Gastroesophageal sphincter (tissue), 4 donors: Measurements from ENCODE around the gene GATA6. TPM values are rescaled to one million over a fixed set of nuclear protein-coding genes. Genes with fewer than 3 reads are reported as not detected.
"Not testable (repeated sequence)": the region's sequence is repeated elsewhere in the genome, so short reads cannot be mapped to it uniquely, and the experiment has no call there.

Experiments used
- ATAC-seq: fragments of 150-250 bp; one replicate; pipeline ENCODE4 v1.9.1; 2016; ENCODE audit warnings: mild to moderate bottlenecking, moderate library complexity
- H3K27ac ChIP-seq, 4 donors: fragments of 200-600 bp; sonication (generic) in 3 of 4; 1 replicate in 3 of 4; 2 replicates in 1 of 4; pipeline ENCODE4 v1.5.1; 2016 to 2019
- H3K27me3 ChIP-seq: fragments of 200-600 bp; sonication (generic); one replicate; pipeline ENCODE4 v1.5.1; 2019
- H3K36me3 ChIP-seq, 2 donors: fragments of 200-600 bp; sonication (generic); one replicate each; pipeline ENCODE4 v1.5.1; 2019; ENCODE audit warnings: control low read depth in 1 of 2
- H3K4me1 ChIP-seq, 3 donors: fragments of 200-600 bp; sonication (generic); 1 replicate in 2 of 3; 2 replicates in 1 of 3; pipeline ENCODE4 v1.5.1; 2016 to 2019; ENCODE audit warnings: control low read depth in 2 of 3
- H3K4me3 ChIP-seq, 2 donors: fragments of 200-600 bp; sonication (generic); one replicate each; pipeline ENCODE4 v1.5.1; 2019; ENCODE audit warnings: mild to moderate bottlenecking in 1 of 2, moderate library complexity in 1 of 2
- H3K9me3 ChIP-seq, 3 donors: fragments of 200-600 bp; sonication (generic); one replicate each; pipeline ENCODE4 v1.5.1; 2017 to 2019; ENCODE audit warnings: control low read depth in 2 of 3
- EP300 ChIP-seq: sonication (generic); formaldehyde crosslinking; IDR thresholded peaks from one replicate; pipeline ENCODE4 v1.6.1; 2017; ENCODE audit warnings: antibody characterized with exemption, mild to moderate bottlenecking
- POLR2A ChIP-seq, 2 donors: fragments of 450-650 bp; IDR thresholded peaks; one replicate each; pipeline ENCODE4 v1.6.1; 2017; ENCODE audit warnings: antibody characterized with exemption in 2 of 2, mild to moderate bottlenecking in 2 of 2, moderate library complexity in 1 of 2
- POLR2AphosphoS5 ChIP-seq: sonication (generic); formaldehyde crosslinking; IDR thresholded peaks from one replicate; pipeline ENCODE4 v1.6.1; 2017; ENCODE audit warnings: antibody characterized with exemption
- WGBS, 2 donors: methylation state at CpG; one replicate each; pipeline ENCODE4 v1.1.5; 2018; ENCODE audit warnings: low coverage in 1 of 2; 5-methylcytosine and 5-hydroxymethylcytosine counted together
- total RNA-seq, 4 donors: library from RNA; depleted of rRNA; stranded (reverse); fragments of >200 nt; gene quantifications; one replicate each; pipeline ENCODE4 v1.1.0, GENCODE V29; 2016
- TF ChIP-seq, protein P1 (sequence below), 4 experiments: fragments of 200-600 bp in 2 of 4; fragments of 450-650 bp in 2 of 4; sonication (generic) in 1 of 4; IDR thresholded peaks; one replicate each; pipeline ENCODE4 v1.5.1; 2017 to 2019; ENCODE audit warnings: antibody characterized with exemption in 4 of 4, mild to moderate bottlenecking in 2 of 4, moderate library complexity in 2 of 4

The GATA6 gene
- total RNA-seq, 4 donors from 2014 or later: 7.5 to 12.4 (median 9.5) TPM

- 90 to 95% methylated on average over 2 to 11 of the region's 11 CpGs for WGBS, 2 donors
- Histone ChIP-seq H3K27me3 (peaks cover 3% of the 10 kb centered on the region), H3K27ac (peak overlapping the region in 1 of 4 donors; percentile 77), H3K9me3 (no peaks in the 10 kb centered on the region), H3K4me1 (peaks cover 0 to 34% (median 0%) of the 10 kb centered on the region in 3 donors), H3K4me3 (no peak overlapping the region), H3K36me3 (peaks cover 0 to 3% of the 10 kb centered on the region in 2 donors)
- TF ChIP-seq POLR2A (IDR thresholded peaks at IDR 0.05) (no peak), EP300 (no peak), POLR2AphosphoS5 (no peak)
- TF ChIP-seq, protein P1, sequence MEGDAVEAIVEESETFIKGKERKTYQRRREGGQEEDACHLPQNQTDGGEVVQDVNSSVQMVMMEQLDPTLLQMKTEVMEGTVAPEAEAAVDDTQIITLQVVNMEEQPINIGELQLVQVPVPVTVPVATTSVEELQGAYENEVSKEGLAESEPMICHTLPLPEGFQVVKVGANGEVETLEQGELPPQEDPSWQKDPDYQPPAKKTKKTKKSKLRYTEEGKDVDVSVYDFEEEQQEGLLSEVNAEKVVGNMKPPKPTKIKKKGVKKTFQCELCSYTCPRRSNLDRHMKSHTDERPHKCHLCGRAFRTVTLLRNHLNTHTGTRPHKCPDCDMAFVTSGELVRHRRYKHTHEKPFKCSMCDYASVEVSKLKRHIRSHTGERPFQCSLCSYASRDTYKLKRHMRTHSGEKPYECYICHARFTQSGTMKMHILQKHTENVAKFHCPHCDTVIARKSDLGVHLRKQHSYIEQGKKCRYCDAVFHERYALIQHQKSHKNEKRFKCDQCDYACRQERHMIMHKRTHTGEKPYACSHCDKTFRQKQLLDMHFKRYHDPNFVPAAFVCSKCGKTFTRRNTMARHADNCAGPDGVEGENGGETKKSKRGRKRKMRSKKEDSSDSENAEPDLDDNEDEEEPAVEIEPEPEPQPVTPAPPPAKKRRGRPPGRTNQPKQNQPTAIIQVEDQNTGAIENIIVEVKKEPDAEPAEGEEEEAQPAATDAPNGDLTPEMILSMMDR (IDR thresholded peaks at IDR 0.05): no peak
- ATAC-seq: no peak
Measured at GRCh38 chr18:22195052-22195451, 25.7 kb downstream of the GATA6 start.

DNA sequence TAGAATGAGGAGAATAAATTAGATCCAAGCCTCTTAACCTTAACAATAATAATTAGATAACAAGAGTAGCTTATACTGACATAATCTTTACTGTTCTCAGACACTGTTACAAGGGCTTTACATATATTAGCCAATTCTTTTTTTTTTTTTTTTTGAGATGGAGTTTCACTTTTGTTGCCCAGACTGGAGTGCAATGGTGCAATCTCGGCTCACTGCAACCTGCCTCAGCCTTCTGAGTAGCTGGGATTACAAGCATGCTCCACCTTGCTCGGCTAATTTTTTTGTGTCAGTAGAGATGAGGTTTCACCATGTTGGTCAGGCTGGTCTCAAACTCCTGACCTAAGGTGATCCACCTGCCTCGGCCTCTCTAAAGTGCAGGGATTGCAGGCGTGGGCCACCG is 27.6 kb downstream of the GATA6 start:
- H3K4me3 ChIP-seq, H3K27ac ChIP-seq, ATAC-seq, H3K27me3 ChIP-seq, H3K9me3 ChIP-seq: not testable (repeated sequence)
- peaks cover 0 to 19% (median 0%) of the 10 kb centered on the region in 3 donors for H3K4me1 ChIP-seq
- H3K36me3 ChIP-seq: peaks cover 0 to 16% of the 10 kb centered on the region in 2 donors
- WGBS, 2 donors: 85 to 100% methylated on average over 3 of the region's 5 CpGs

DNA sequence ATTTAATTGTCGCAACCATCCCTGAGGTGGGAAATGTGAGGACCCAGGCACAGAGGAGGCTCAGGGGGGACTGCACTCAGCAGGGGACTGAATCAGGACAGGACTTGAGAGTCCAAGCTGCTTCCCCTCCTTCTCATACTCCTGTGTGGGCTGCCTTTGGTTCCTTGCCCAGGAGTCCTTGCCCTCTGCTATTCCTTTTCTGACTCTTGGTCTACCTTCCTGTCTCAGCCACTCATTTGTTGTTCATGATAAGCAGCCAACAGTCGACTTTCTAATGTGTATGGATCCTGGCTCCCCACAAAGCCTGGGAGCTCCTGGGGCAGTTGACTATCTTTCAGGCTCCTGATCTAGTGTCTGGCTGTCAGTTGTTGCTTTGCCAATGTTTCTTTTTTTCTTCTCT is 28.3 kb downstream of the GATA6 start:
- 74 to 83% methylated on average over 1 to 2 of the region's 2 CpGs for WGBS, 2 donors
- TF ChIP-seq POLR2A (IDR thresholded peaks at IDR 0.05) (no peak), POLR2AphosphoS5 (no peak), EP300 (no peak)
- TF ChIP-seq, protein P1 (IDR thresholded peaks at IDR 0.05): no peak
- no peaks in the 10 kb centered on the region for H3K9me3 ChIP-seq
- H3K27me3 ChIP-seq: peaks cover 3% of the 10 kb centered on the region
- peaks cover 0 to 16% of the 10 kb centered on the region in 2 donors for H3K36me3 ChIP-seq
- no peak for ATAC-seq
- H3K27ac ChIP-seq: no peak overlapping the region
- H3K4me3 ChIP-seq: no peak overlapping the region
- H3K4me1 ChIP-seq: peaks cover 0 to 15% (median 0%) of the 10 kb centered on the region in 3 donors

- ATAC-seq: no peak
- Histone ChIP-seq H3K4me3 (no peak overlapping the region), H3K9me3 (no peaks in the 10 kb centered on the region), H3K27ac (no peak overlapping the region), H3K27me3 (peaks cover 3% of the 10 kb centered on the region), H3K36me3 (peaks cover 0 to 16% of the 10 kb centered on the region in 2 donors), H3K4me1 (peaks cover 0 to 15% (median 0%) of the 10 kb centered on the region in 3 donors)
- WGBS, 2 donors: 95 to 100% methylated on average over 2 of the region's 7 CpGs
- TF ChIP-seq, protein P1 (IDR thresholded peaks at IDR 0.05): no peak
Measured at GRCh38 chr18:22198163-22198562, 28.8 kb downstream of the GATA6 start.

DNA sequence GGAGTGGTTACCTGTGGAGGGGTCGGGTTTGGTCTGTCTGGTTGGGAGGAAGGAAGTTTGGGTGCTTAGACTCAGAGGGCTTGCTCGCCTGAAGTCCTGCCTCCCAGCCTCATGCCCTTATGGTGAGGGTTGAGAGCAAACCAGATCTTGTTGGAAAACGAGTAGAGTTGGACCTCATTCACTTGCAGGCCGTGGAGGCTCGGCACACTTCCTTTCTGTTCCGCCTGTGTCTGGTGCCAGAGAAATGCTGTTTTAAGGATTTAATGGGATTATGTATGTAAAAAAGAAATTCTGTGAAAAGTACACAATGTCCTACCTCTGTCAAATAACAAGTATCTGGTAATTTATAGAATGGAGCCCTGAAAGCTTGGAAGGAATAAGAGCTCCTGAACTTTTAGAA is 29.6 kb downstream of the GATA6 start:
- no peak overlapping the region for H3K27ac ChIP-seq
- no peaks in the 10 kb centered on the region for H3K9me3 ChIP-seq
- H3K36me3 ChIP-seq: peaks cover 0 to 16% of the 10 kb centered on the region in 2 donors
- peaks cover 0 to 6% (median 0%) of the 10 kb centered on the region in 3 donors for H3K4me1 ChIP-seq
- ATAC-seq: no peak
- H3K27me3 ChIP-seq: peaks cover 2% of the 10 kb centered on the region
- H3K4me3 ChIP-seq: no peak overlapping the region
- TF ChIP-seq, protein P1 (IDR thresholded peaks at IDR 0.05): no peak
- TF ChIP-seq EP300: no peak
- TF ChIP-seq POLR2AphosphoS5: no peak
- TF ChIP-seq POLR2A (IDR thresholded peaks at IDR 0.05): no peak
- WGBS, 2 donors: 57 to 70% methylated on average over 4 to 6 of the region's 6 CpGs
